HepG2 (cell line): ENCODE measurements around the gene TMEM63B. TPM values are rescaled to one million over a fixed set of nuclear protein-coding genes. Genes with fewer than 3 reads are reported as not detected.

Source experiments
- AGO1 ChIP-seq: fragments of 200-400 bp; formaldehyde crosslinking; IDR thresholded peaks from 2 replicates; pipeline ENCODE4 v1.6.1; 2017; ENCODE audit warnings: mild to moderate bottlenecking, low read depth, low read length, moderate library complexity; ENCODE audit not compliant: poor library complexity, severe bottlenecking
- ARHGAP35 ChIP-seq: sonication (generic); formaldehyde crosslinking; IDR thresholded peaks from 2 replicates; pipeline ENCODE4 v1.9.0; 2022; ENCODE audit warnings: mild to moderate bottlenecking, inconsistent platforms, moderate library complexity, missing genetic modification reagents, borderline replicate concordance
- DNMT1 ChIP-seq: sonication (generic); formaldehyde crosslinking; IDR thresholded peaks from 2 replicates; pipeline ENCODE4 v1.5.1; 2020; ENCODE audit warnings: mild to moderate bottlenecking, missing genetic modification reagents
- DZIP1 ChIP-seq: sonication (generic); formaldehyde crosslinking; IDR thresholded peaks from 2 replicates; pipeline ENCODE4 v1.5.0; 2020; ENCODE audit warnings: mild to moderate bottlenecking, missing genetic modification reagents
- ELK4 ChIP-seq: sonication (generic); formaldehyde crosslinking; IDR thresholded peaks from 2 replicates; pipeline ENCODE4 v1.9.0; 2021; ENCODE audit warnings: missing genetic modification reagents, borderline replicate concordance
- FOXA3 ChIP-seq: IDR thresholded peaks from 2 replicates; pipeline ENCODE4 v1.6.1; 2016; ENCODE audit warnings: missing genetic modification reagents, missing compliant biosample characterization
- HOXA5 ChIP-seq: sonication (generic); formaldehyde crosslinking; IDR thresholded peaks from 2 replicates; pipeline ENCODE4 v1.4.0; 2020; ENCODE audit warnings: missing genetic modification reagents
- ISL2 ChIP-seq: sonication (generic); formaldehyde crosslinking; IDR thresholded peaks from 2 replicates; pipeline ENCODE4 v1.5.0; 2020; ENCODE audit warnings: missing genetic modification reagents
- MIXL1 ChIP-seq: IDR thresholded peaks from 2 replicates; pipeline ENCODE4 v1.6.1; 2016
- NAIF1 ChIP-seq: sonication (generic); formaldehyde crosslinking; IDR thresholded peaks from 2 replicates; pipeline ENCODE4 v1.5.0; 2020; ENCODE audit warnings: mild to moderate bottlenecking, missing genetic modification reagents, borderline replicate concordance
- NR2F6 ChIP-seq, 2 experiments: IDR thresholded peaks; 2 replicates each; pipeline ENCODE4 v1.6.1; 2016; ENCODE audit warnings: antibody characterized with exemption in 1 of 2, mild to moderate bottlenecking in 1 of 2
- POLR2A ChIP-seq, 2 experiments: IDR thresholded peaks; 2 replicates each; pipeline ENCODE4 v1.6.1; 2011; ENCODE audit warnings: low read depth in 2 of 2, low read length in 2 of 2, mild to moderate bottlenecking in 1 of 2, moderate library complexity in 1 of 2; ENCODE audit not compliant: insufficient read depth in 1 of 2
- RXRB ChIP-seq: IDR thresholded peaks from 2 replicates; pipeline ENCODE4 v1.6.1; 2016; ENCODE audit warnings: borderline replicate concordance, missing genetic modification reagents, missing compliant biosample characterization
- TCF12 ChIP-seq, 2 experiments: fragments of 450-650 bp in 1 of 2; sonication (generic) in 1 of 2; formaldehyde crosslinking in 1 of 2; IDR thresholded peaks; 2 replicates each; pipeline versions ENCODE4 v1.6.1 to v1.8.0; 2017 to 2022; ENCODE audit warnings: antibody characterized with exemption in 1 of 2, mild to moderate bottlenecking in 1 of 2, missing genetic modification reagents in 1 of 2, moderate library complexity in 1 of 2
- TMF1 ChIP-seq: sonication (generic); formaldehyde crosslinking; IDR thresholded peaks from 2 replicates; pipeline ENCODE4 v1.8.1; 2022; ENCODE audit warnings: low read depth, missing genetic modification reagents
- TOPORS ChIP-seq: sonication (generic); formaldehyde crosslinking; IDR thresholded peaks from 2 replicates; pipeline ENCODE4 v1.8.0; 2023; ENCODE audit warnings: mild to moderate bottlenecking, missing genetic modification reagents
- ZBTB38 ChIP-seq: sonication (generic); formaldehyde crosslinking; IDR thresholded peaks from 2 replicates; pipeline ENCODE4 v1.5.1; 2020; ENCODE audit warnings: mild to moderate bottlenecking, missing genetic modification reagents
- ZFY ChIP-seq: sonication (generic); formaldehyde crosslinking; IDR thresholded peaks from 2 replicates; pipeline ENCODE4 v1.4.0; 2020; ENCODE audit warnings: missing genetic modification reagents
- ZHX1 ChIP-seq: sonication (generic); formaldehyde crosslinking; IDR thresholded peaks from 2 replicates; pipeline ENCODE4 v1.8.1; 2022; ENCODE audit warnings: low read depth, mild to moderate bottlenecking, missing genetic modification reagents
- ZMYM4 ChIP-seq: sonication (generic); formaldehyde crosslinking; IDR thresholded peaks from 2 replicates; pipeline ENCODE4 v1.8.1; 2023; ENCODE audit warnings: mild to moderate bottlenecking, missing genetic modification reagents
- ZNF124 ChIP-seq: sonication (generic); formaldehyde crosslinking; IDR thresholded peaks from 2 replicates; pipeline ENCODE4 v1.4.0; 2020; ENCODE audit warnings: missing genetic modification reagents
- ZNF619 ChIP-seq: sonication (generic); formaldehyde crosslinking; IDR thresholded peaks from 2 replicates; pipeline ENCODE4 v1.4.0; 2020; ENCODE audit warnings: mild to moderate bottlenecking, missing genetic modification reagents
- ZNF703 ChIP-seq: sonication (generic); formaldehyde crosslinking; IDR thresholded peaks from 2 replicates; pipeline ENCODE4 v1.5.1; 2020; ENCODE audit warnings: missing genetic modification reagents, mild to moderate bottlenecking, moderate library complexity, borderline replicate concordance
- ZNF777 ChIP-seq: sonication (generic); formaldehyde crosslinking; IDR thresholded peaks from 2 replicates; pipeline ENCODE4 v1.4.0; 2020; ENCODE audit warnings: missing genetic modification reagents
- polyA plus RNA-seq, 8 experiments: library from polyadenylated mRNA; depleted of rRNA in 3 of 8; stranded (reverse) in 7 of 8; unstranded in 1 of 8; fragments of >200 nt; fragmentation: Illumina TruSeq in 4 of 8; extraction: Trizol in 4 of 8; gene quantifications; 2 replicates each; pipeline versions ENCODE4 v1.2.1 to v1.2.3, GENCODE V29; 2011 to 2016; ENCODE audit warnings: low read depth in 4 of 8, missing spikeins in 1 of 8, mixed read lengths in 1 of 8; ENCODE audit not compliant: insufficient read depth in 1 of 8
- total RNA-seq, 5 experiments: library from RNA; depleted of rRNA; stranded (reverse); fragments of >200 nt; fragmentation: Illumina TruSeq; extraction: Trizol; gene quantifications; 2 replicates each; pipeline ENCODE4 v1.2.3, GENCODE V29; 2016; ENCODE audit warnings: low read depth in 1 of 5

The TMEM63B gene
- total and polyA plus RNA-seq, 2 of the 13 experiments (the other 11 are each of a cell fraction or from before 2014, with no cell fraction given): 27.4 to 75.8 TPM

- TF ChIP-seq ZHX1 (CRISPR knock-in tag) (peak; percentile 89; the same call in 1 of the 2 replicates), POLR2A (IDR thresholded peaks at IDR 0.05; ENCODE audit: insufficient read depth in 1 of 2, low read depth in 2 of 2, low read length in 2 of 2) (no peak), TMF1 (CRISPR knock-in tag) (peak; percentile 64; the same call in 1 of the 2 replicates), ZNF703 (CRISPR knock-in tag) (no peak), RXRB (CRISPR knock-in tag) (peak; percentile 58; the same call in 1 of the 2 replicates), HOXA5 (CRISPR knock-in tag) (0 out of 2 replicates have a peak, but pooled peaks have one; percentile 62), NAIF1 (no peak), NR2F6 (IDR thresholded peaks at IDR 0.05) (no peak), NR2F6 (CRISPR knock-in tag; IDR thresholded peaks at IDR 0.05) (peak; percentile 48; the same call in 1 of the 2 replicates), MIXL1 (CRISPR knock-in tag) (peak; percentile 81), ZNF619 (CRISPR knock-in tag) (0 out of 2 replicates have a peak, but pooled peaks have one; percentile 68), ZNF124 (CRISPR knock-in tag) (peak; percentile 32; the same call in 1 of the 2 replicates), TCF12 (IDR thresholded peaks at IDR 0.05) (no peak), TCF12 (CRISPR knock-in tag; IDR thresholded peaks at IDR 0.05) (no peak), ELK4 (CRISPR knock-in tag) (no peak), DZIP1 (no peak), DNMT1 (CRISPR knock-in tag) (peak; percentile 83; the same call in 1 of the 2 replicates), ZNF777 (no peak), ISL2 (CRISPR knock-in tag) (no peak), ZBTB38 (CRISPR knock-in tag) (peak; percentile 99), TOPORS (CRISPR knock-in tag) (peak; percentile 63; the same call in 1 of the 2 replicates), ZMYM4 (CRISPR knock-in tag) (peak; percentile 54; the same call in 1 of the 2 replicates), ZFY (CRISPR knock-in tag) (peak; percentile 69; the same call in 1 of the 2 replicates), AGO1 (peak; percentile 47), FOXA3 (peak; percentile 43), ARHGAP35 (CRISPR knock-in tag) (peak; percentile 80; the same call in 1 of the 2 replicates)
Measured at GRCh38 chr6:44151348-44152108, 24.2 kb downstream of the TMEM63B start (continued).
